Neuronal stem cell (in vitro differentiated cells): ENCODE results near the gene ZNF436.

ENCODE experiments used
- DNase-seq: peaks from one replicate; pipeline ENCODE4 v3.0.0-alpha.2; 2013; ENCODE audit warnings: low spot score
- H2AFZ ChIP-seq: one replicate; pipeline ENCODE4 v1.6.1; 2013; ENCODE audit warnings: mild to moderate bottlenecking, low read length, inconsistent platforms
- H2AK5ac ChIP-seq: 2 replicates; pipeline ENCODE4 v1.6.1; 2013; ENCODE audit warnings: low read depth, mild to moderate bottlenecking, inconsistent platforms, low read length, moderate library complexity, mixed read lengths
- H2BK120ac ChIP-seq: 2 replicates; pipeline ENCODE4 v1.6.1; 2013; ENCODE audit warnings: low read depth, mild to moderate bottlenecking, inconsistent platforms, low read length, moderate library complexity, mixed read lengths
- H2BK12ac ChIP-seq: one replicate; pipeline ENCODE4 v1.6.1; 2013; ENCODE audit warnings: low read length, inconsistent platforms
- H2BK15ac ChIP-seq: 2 replicates; pipeline ENCODE4 v1.6.1; 2013; ENCODE audit warnings: mild to moderate bottlenecking, low read length, inconsistent platforms, mixed read lengths
- H2BK5ac ChIP-seq: one replicate; pipeline ENCODE4 v1.6.1; 2013; ENCODE audit warnings: inconsistent platforms, mild to moderate bottlenecking, low read length, moderate library complexity
- H3K14ac ChIP-seq: one replicate; pipeline ENCODE4 v1.6.1; 2013; ENCODE audit warnings: low read length, inconsistent platforms
- H3K18ac ChIP-seq: 2 replicates; pipeline ENCODE4 v1.6.1; 2013; ENCODE audit warnings: low read length, inconsistent platforms
- H3K23ac ChIP-seq: 2 replicates; pipeline ENCODE4 v1.6.1; 2013; ENCODE audit warnings: low read depth, mild to moderate bottlenecking, mixed read lengths, low read length, inconsistent platforms; ENCODE audit not compliant: poor library complexity
- H3K27ac ChIP-seq: replicated peaks from 3 replicates; pipeline ENCODE4 v1.5.1; 2013; ENCODE audit warnings: low read length, inconsistent platforms
- H3K27me3 ChIP-seq, 3 experiments: 2 replicates each; pipeline ENCODE4 v1.6.1; 2013; ENCODE audit warnings: low read length in 3 of 3, mild to moderate bottlenecking in 2 of 3, inconsistent platforms in 1 of 3, low read depth in 1 of 3, mixed read lengths in 1 of 3, moderate library complexity in 1 of 3; ENCODE audit not compliant: control insufficient read depth in 3 of 3, insufficient read depth in 3 of 3
- H3K36me3 ChIP-seq, 2 donors: replicated peaks in 1 of 2; 2 replicates each; pipeline ENCODE4 v1.6.1; 2013; ENCODE audit warnings: low read length in 2 of 2; ENCODE audit not compliant: control insufficient read depth in 2 of 2, insufficient read depth in 2 of 2
- H3K4ac ChIP-seq: 2 replicates; pipeline ENCODE4 v1.6.1; 2013; ENCODE audit warnings: inconsistent platforms, mild to moderate bottlenecking, low read length, moderate library complexity
- H3K4me1 ChIP-seq, 2 donors: 1 replicate in 1 of 2; 2 replicates in 1 of 2; pipeline ENCODE4 v1.6.1; 2013; ENCODE audit warnings: low read length in 2 of 2, low read depth in 1 of 2; ENCODE audit not compliant: control insufficient read depth in 2 of 2, insufficient read depth in 1 of 2
- H3K4me2 ChIP-seq: one replicate; pipeline ENCODE4 v1.6.1; 2013; ENCODE audit warnings: mild to moderate bottlenecking, low read length, inconsistent platforms; ENCODE audit not compliant: insufficient read depth, poor library complexity, severe bottlenecking
- H3K4me3 ChIP-seq, 2 donors: 2 replicates each; pipeline ENCODE4 v1.5.1; 2013; ENCODE audit warnings: low read length in 2 of 2, mild to moderate bottlenecking in 2 of 2, inconsistent platforms in 1 of 2, moderate library complexity in 1 of 2
- H3K79me1 ChIP-seq: one replicate; pipeline ENCODE4 v1.6.1; 2013; ENCODE audit warnings: low read depth, mild to moderate bottlenecking, inconsistent platforms, low read length, moderate library complexity
- H3K9ac ChIP-seq: one replicate; pipeline ENCODE4 v1.6.1; 2013; ENCODE audit warnings: mild to moderate bottlenecking, low read depth, low read length, inconsistent platforms; ENCODE audit not compliant: poor library complexity
- H3K9me3 ChIP-seq, 2 donors: replicated peaks in 1 of 2; 2 replicates each; pipeline versions ENCODE3 to v1.6.1; 2013; ENCODE audit warnings: low read length in 2 of 2, mild to moderate bottlenecking in 2 of 2, inconsistent platforms in 1 of 2, low read depth in 1 of 2, mixed read lengths in 1 of 2, moderate library complexity in 1 of 2; ENCODE audit not compliant: control insufficient read depth in 2 of 2, insufficient read depth in 1 of 2
- H4K8ac ChIP-seq: one replicate; pipeline ENCODE4 v1.6.1; 2013; ENCODE audit warnings: low read depth, mild to moderate bottlenecking, inconsistent platforms, low read length, moderate library complexity
- H4K91ac ChIP-seq: one replicate; pipeline ENCODE4 v1.6.1; 2013; ENCODE audit warnings: low read length, low read depth, mild to moderate bottlenecking, inconsistent platforms; ENCODE audit not compliant: poor library complexity
- WGBS, 2 donors: extraction: QIAGEN DNeasy Blood & Tissue Kit; methylation state at CpG; one replicate each; pipeline ENCODE4 v1.1.7; 2013; ENCODE audit warnings: missing lambda C conversion rate in 2 of 2, mixed read lengths in 1 of 2; ENCODE audit not compliant: insufficient read length in 2 of 2, insufficient replicate concordance in 1 of 2; ENCODE audit errors: extremely low coverage in 2 of 2; 5-methylcytosine and 5-hydroxymethylcytosine counted together

The ZNF436 gene

DNA sequence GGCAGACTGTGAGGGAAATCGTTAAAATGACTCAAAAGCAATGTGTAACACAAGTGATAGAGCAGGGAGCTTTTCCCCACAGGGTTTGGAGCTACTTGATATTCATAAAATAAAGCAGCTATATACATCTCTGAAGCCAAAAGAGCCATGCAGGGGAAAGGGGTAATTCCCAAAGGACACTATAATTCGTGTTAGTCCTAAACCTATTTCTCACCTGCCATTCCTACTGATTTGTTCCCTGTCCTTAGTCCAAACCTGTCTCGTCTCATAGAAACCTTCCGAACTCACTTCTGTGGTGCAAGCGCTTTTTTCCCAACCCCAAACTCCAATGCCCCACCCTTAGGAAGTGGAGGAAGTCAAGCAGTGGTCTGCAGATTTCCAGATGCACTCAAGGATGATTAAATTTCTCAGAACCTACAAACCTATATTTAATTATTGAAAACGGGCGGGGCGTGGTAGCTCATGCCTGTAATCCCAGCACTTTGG is 24.6 kb downstream of the ZNF436 start:
- H3K36me3 ChIP-seq = peaks cover 0 to 21% of the 10 kb centered on the region in 2 donors
- DNase-seq = no peak
- H3K18ac ChIP-seq = peak overlapping the region; percentile 95
- peak overlapping the region; percentile 50 to 74 for H3K4me3 ChIP-seq
- H4K8ac ChIP-seq = no peak overlapping the region
- no peak overlapping the region for H3K14ac ChIP-seq
- H2AK5ac ChIP-seq = no peak overlapping the region
- H3K4me2 ChIP-seq = peak overlapping the region; percentile 76
- no CpG with 5 or more reads among the region's 8 CpGs for WGBS, 2 donors
- peaks cover 0 to 11% of the 10 kb centered on the region in 2 donors for H3K4me1 ChIP-seq
- H3K27me3 ChIP-seq = no peaks in the 10 kb centered on the region
- peak overlapping the region; percentile 93 for H3K27ac ChIP-seq
- H2BK120ac ChIP-seq = no peak overlapping the region
- H2AFZ ChIP-seq = peak overlapping the region; percentile 71
- no peak overlapping the region for H4K91ac ChIP-seq
- no peak overlapping the region for H2BK12ac ChIP-seq
- H3K9me3 ChIP-seq = peaks cover 0 to 4% of the 10 kb centered on the region in 2 donors
- H3K9ac ChIP-seq = peak overlapping the region; percentile 87
- peak overlapping the region; percentile 62 for H2BK5ac ChIP-seq
- no peak overlapping the region for H3K23ac ChIP-seq
- no peaks in the 10 kb centered on the region for H3K79me1 ChIP-seq
- H3K4ac ChIP-seq = no peak overlapping the region
- no peak overlapping the region for H2BK15ac ChIP-seq

DNA sequence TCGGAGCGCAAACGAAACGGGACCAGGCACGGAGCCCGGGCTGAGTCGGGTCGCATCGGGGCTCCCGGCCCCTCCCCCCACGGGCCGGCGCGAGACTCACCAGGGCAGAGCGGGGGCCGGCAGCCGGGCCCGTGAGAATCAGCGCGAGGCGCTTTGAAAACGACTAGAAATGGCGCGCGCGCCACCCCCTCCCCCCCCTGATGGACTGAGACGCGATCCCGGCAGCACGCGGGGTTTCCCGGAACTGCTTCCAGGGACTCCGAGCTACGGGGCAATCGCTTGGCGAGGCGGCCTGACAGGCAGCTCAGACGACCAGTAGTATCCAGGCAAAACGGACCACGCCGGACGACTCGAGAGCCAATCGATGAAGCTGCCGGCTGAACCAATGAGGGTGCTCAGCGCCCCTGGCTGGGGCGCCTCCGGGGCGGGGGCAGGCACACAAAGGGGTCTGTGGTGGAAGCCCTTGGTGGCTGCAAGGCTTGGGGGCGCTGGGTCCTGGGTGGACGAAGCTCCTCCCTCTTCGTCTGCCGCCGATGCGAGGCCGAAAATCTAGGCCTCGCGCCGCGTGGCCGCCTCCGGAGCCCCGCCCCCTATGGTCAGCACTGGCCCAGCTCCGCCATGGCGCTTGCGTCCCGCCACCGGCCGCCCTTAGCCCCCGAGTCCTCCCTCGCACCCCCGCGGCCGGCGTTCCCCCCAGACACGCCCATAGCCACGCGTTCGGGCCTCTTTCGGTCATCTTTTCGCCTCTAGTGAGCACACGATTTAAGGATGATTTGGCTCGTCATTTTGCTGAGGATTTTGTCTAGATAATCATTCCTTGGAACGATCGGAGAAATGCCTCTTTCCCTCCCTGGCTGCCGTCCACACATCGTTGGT is 25.3 kb downstream of the ZNF436 start, which contains the start of gene HNRNPR:
TSS of gene HNRNPR (minus strand) at position 174 of the 876 bp plus-strand sequence. CDS start 3,276 bp downstream, outside the sequence.
- H3K4ac ChIP-seq = peak within 1 kb of the TSS; percentile 81
- peak within 1 kb of the TSS; percentile 97 for H3K27ac ChIP-seq
- H2AK5ac ChIP-seq = peak within 1 kb of the TSS; percentile 98
- no peak within 1 kb of the TSS for H2BK12ac ChIP-seq
- peak within 1 kb of the TSS; percentile 31 for H3K14ac ChIP-seq
- WGBS, 2 donors = no CpG with 5 or more reads among the region's 87 CpGs
- H2BK120ac ChIP-seq = peak within 1 kb of the TSS; percentile 89
- H3K23ac ChIP-seq = peak within 1 kb of the TSS; percentile 94
- no peaks in the 10 kb centered on the region for H3K79me1 ChIP-seq
- no peaks in the 10 kb centered on the region for H3K27me3 ChIP-seq
- H3K18ac ChIP-seq = peak within 1 kb of the TSS; percentile 99
- no peak within 1 kb of the TSS for H4K91ac ChIP-seq
- peak within 1 kb of the TSS; percentile 97 for H2BK5ac ChIP-seq
- no peak within 1 kb of the TSS for H2BK15ac ChIP-seq
- peaks cover 2 to 11% of the 10 kb centered on the region in 2 donors for H3K4me1 ChIP-seq
- no peak within 1 kb of the TSS for H4K8ac ChIP-seq
- peak within 1 kb of the TSS; percentile 76 for H3K4me2 ChIP-seq
- H2AFZ ChIP-seq = peak within 1 kb of the TSS; percentile 71
- peak within 1 kb of the TSS; percentile 87 for H3K9ac ChIP-seq
- peak within 1 kb of the TSS; percentile 93 to 100 for H3K4me3 ChIP-seq
- peaks cover 2 to 27% of the 10 kb centered on the region in 2 donors for H3K36me3 ChIP-seq
- peak; percentile 100 for DNase-seq
- peaks cover 0 to 4% of the 10 kb centered on the region in 2 donors for H3K9me3 ChIP-seq

DNA sequence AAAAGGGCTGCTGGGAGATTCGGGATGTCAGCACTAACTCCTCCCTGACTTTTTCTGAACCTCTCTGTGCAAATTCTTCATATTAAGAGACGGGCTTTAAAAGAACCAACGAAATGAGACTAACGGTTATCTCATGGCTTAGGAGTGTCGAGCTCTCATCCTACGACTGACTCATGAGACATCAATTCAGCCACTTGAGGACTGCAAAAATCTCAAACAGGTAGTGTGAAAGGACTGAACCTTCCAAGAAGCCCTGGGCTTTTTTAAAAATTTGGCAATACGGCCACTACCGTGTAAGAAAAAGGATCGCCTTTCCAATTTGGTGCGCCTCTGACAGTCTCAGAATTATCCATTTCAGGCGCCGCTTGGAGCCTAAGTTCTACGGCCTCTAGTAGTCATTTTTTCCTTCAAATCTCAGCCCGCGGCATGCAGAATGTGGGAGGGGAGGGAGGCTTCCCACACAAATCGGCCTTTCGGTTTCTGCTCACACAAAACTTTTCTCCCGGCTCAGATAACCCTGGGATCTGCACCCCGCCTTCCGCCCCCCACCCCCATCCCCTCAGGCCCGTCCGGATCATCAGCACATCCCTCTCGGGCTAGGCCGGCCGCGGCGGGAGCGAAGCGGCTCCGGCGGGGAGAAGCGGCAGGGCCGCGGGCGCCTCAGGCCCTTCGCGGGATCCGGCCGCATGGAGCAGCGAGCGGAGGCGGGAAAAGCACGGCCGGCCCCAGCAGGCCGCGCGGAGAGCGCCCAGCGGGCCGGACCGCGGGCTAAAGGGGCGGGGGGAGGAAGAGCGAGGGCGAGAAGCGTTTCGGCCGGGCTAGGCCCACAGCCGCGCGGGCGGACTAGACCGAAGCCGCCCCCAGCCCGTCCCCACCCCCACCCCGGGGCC is 26.2 kb downstream of the ZNF436 start:
- H3K36me3 ChIP-seq = peaks cover 2 to 36% of the 10 kb centered on the region in 2 donors
- no CpG with 5 or more reads among the region's 66 CpGs for WGBS, 2 donors
- no peak for DNase-seq

More for the DNA sequence above, 26.2 kb downstream of the ZNF436 start:
- peak overlapping the region; percentile 97 for H3K27ac ChIP-seq
- no peak overlapping the region for H4K91ac ChIP-seq
- H2BK120ac ChIP-seq = peak overlapping the region; percentile 89
- no peak overlapping the region for H2BK12ac ChIP-seq
- peak overlapping the region; percentile 99 for H3K18ac ChIP-seq
- no peak overlapping the region for H4K8ac ChIP-seq
- H2BK15ac ChIP-seq = no peak overlapping the region
- peaks cover 2 to 14% of the 10 kb centered on the region in 2 donors for H3K4me1 ChIP-seq
- H3K9ac ChIP-seq = peak overlapping the region; percentile 78
- peak overlapping the region; percentile 94 for H3K23ac ChIP-seq
- peak overlapping the region; percentile 66 for H2AFZ ChIP-seq
- H3K4me3 ChIP-seq = peak overlapping the region; percentile 93 to 100
- H3K27me3 ChIP-seq = no peaks in the 10 kb centered on the region
- H3K79me1 ChIP-seq = no peaks in the 10 kb centered on the region
- peak overlapping the region; percentile 81 for H3K4ac ChIP-seq
- no peak overlapping the region for H3K4me2 ChIP-seq
- peak overlapping the region; percentile 98 for H2AK5ac ChIP-seq
- H3K9me3 ChIP-seq = peaks cover 0 to 4% of the 10 kb centered on the region in 2 donors
- H2BK5ac ChIP-seq = peak overlapping the region; percentile 97
- H3K14ac ChIP-seq = peak overlapping the region; percentile 31
